Osteoblast (primary cell): Measurements from ENCODE around the gene CLMP. TPM values are rescaled to one million over a fixed set of nuclear protein-coding genes. Genes with fewer than 3 reads are reported as not detected.

ENCODE experiments used
- DNase-seq: peaks from one replicate; pipeline ENCODE4 v3.0.0; 2011; ENCODE audit warnings: low spot score, mixed read lengths; ENCODE audit not compliant: insufficient read length; ENCODE audit errors: missing footprints
- H2AFZ ChIP-seq: 2 replicates; pipeline ENCODE4 v1.6.0; 2011; ENCODE audit warnings: mild to moderate bottlenecking, low read length
- H3K27ac ChIP-seq: 2 replicates; pipeline ENCODE4 v1.5.1; 2011; ENCODE audit warnings: mild to moderate bottlenecking, low read depth, low read length, moderate library complexity
- H3K27me3 ChIP-seq: 2 replicates; pipeline ENCODE4 v1.6.0; 2012; ENCODE audit warnings: mild to moderate bottlenecking, control low read depth, inconsistent platforms, low read length, moderate library complexity; ENCODE audit not compliant: insufficient read depth
- H3K36me3 ChIP-seq: 2 replicates; pipeline ENCODE4 v1.5.1; 2011; ENCODE audit warnings: mild to moderate bottlenecking, low read length, control low read depth, moderate library complexity; ENCODE audit not compliant: insufficient read depth
- H3K4me1 ChIP-seq: 2 replicates; pipeline ENCODE4 v1.5.1; 2011; ENCODE audit warnings: mild to moderate bottlenecking, low read length, control low read depth, moderate library complexity; ENCODE audit not compliant: insufficient read depth
- H3K4me2 ChIP-seq: 2 replicates; pipeline ENCODE4 v1.6.0; 2011; ENCODE audit warnings: mild to moderate bottlenecking, low read length; ENCODE audit not compliant: insufficient read depth
- H3K4me3 ChIP-seq: fragments of 200-600 bp; sonication (generic); 3 replicates; pipeline ENCODE4 v1.5.1; 2012; ENCODE audit warnings: mild to moderate bottlenecking, low read length, inconsistent platforms; ENCODE audit not compliant: insufficient read depth
- H3K79me2 ChIP-seq: 2 replicates; pipeline ENCODE4 v1.6.0; 2012; ENCODE audit warnings: mild to moderate bottlenecking, low read length, control low read depth, inconsistent platforms; ENCODE audit not compliant: insufficient read depth
- H3K9me3 ChIP-seq: 2 replicates; pipeline ENCODE4 v1.5.1; 2011; ENCODE audit warnings: low read depth, low read length, control low read depth
- H4K20me1 ChIP-seq: 2 replicates; pipeline ENCODE4 v1.6.0; 2012; ENCODE audit warnings: mild to moderate bottlenecking, low read length, control low read depth; ENCODE audit not compliant: insufficient read depth
- small RNA-seq: library from RNA; depleted of rRNA; stranded (forward); fragments of <200 nt; gene quantifications from one replicate; pipeline ENCODE3, GENCODE V24; 2012
- total RNA-seq: library from RNA; depleted of rRNA; stranded (reverse); fragments of >200 nt; gene quantifications from 2 replicates; pipeline ENCODE4 v1.2.3, GENCODE V29; 2012
- TF ChIP-seq, protein P1 (sequence below): IDR thresholded peaks from 2 replicates; pipeline ENCODE4 v1.5.1; 2011; ENCODE audit warnings: mild to moderate bottlenecking, low read depth, low read length, moderate library complexity; ENCODE audit errors: extremely low read depth

The CLMP gene
- total RNA-seq, 1 donor: 210 TPM

DNA sequence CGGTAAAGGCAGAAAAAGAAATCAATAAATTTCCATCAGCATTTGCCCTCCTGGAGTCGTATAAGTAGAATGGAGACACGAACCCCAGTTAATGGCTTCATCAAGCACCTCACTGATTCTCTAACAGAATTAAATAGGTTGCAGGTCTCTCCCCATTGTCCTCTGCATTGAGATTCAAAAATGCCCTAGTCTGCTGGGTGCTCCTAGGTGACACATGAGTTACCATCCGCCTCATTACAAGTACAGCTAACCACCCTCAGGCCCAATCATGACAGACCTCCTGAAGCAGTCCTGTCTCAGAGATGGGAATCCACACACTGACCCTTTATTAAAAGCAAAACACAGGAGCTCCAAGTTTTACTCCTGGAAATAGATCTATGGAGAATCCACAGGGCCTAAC, 164.5 kb downstream of the CLMP start:
- H3K27ac ChIP-seq: no peak overlapping the region
- TF ChIP-seq, protein P1, sequence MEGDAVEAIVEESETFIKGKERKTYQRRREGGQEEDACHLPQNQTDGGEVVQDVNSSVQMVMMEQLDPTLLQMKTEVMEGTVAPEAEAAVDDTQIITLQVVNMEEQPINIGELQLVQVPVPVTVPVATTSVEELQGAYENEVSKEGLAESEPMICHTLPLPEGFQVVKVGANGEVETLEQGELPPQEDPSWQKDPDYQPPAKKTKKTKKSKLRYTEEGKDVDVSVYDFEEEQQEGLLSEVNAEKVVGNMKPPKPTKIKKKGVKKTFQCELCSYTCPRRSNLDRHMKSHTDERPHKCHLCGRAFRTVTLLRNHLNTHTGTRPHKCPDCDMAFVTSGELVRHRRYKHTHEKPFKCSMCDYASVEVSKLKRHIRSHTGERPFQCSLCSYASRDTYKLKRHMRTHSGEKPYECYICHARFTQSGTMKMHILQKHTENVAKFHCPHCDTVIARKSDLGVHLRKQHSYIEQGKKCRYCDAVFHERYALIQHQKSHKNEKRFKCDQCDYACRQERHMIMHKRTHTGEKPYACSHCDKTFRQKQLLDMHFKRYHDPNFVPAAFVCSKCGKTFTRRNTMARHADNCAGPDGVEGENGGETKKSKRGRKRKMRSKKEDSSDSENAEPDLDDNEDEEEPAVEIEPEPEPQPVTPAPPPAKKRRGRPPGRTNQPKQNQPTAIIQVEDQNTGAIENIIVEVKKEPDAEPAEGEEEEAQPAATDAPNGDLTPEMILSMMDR: no peak
- no peaks in the 10 kb centered on the region for H3K79me2 ChIP-seq
- H4K20me1 ChIP-seq: no peaks in the 10 kb centered on the region
- H3K36me3 ChIP-seq: no peaks in the 10 kb centered on the region
- H3K27me3 ChIP-seq: peaks cover 18% of the 10 kb centered on the region
- no peak overlapping the region for H3K4me2 ChIP-seq
- H3K9me3 ChIP-seq: no peaks in the 10 kb centered on the region
- no peak overlapping the region for H2AFZ ChIP-seq
- DNase-seq: no peak
- no peaks in the 10 kb centered on the region for H3K4me1 ChIP-seq
- H3K4me3 ChIP-seq: no peak overlapping the region

GRCh38 chr11:123020968-123021367, 174.1 kb downstream of the CLMP start:
- H3K4me1 ChIP-seq: no peaks in the 10 kb centered on the region
- H3K4me3 ChIP-seq: no peak overlapping the region
- H3K9me3 ChIP-seq: no peaks in the 10 kb centered on the region
- no peak overlapping the region for H3K27ac ChIP-seq
- H3K4me2 ChIP-seq: no peak overlapping the region
- H3K36me3 ChIP-seq: no peaks in the 10 kb centered on the region
- no peak overlapping the region for H2AFZ ChIP-seq
- peak; percentile 91 for DNase-seq
- H3K27me3 ChIP-seq: peaks cover 14% of the 10 kb centered on the region
- H3K79me2 ChIP-seq: no peaks in the 10 kb centered on the region
- TF ChIP-seq, protein P1: peak; percentile 77
- no peaks in the 10 kb centered on the region for H4K20me1 ChIP-seq

Small RNAs within 50 kb of the gene (small RNA-seq; reads per million reads assigned to genes)
- gene RPL31P47 (not detected), gene SNORD14C (not detected), gene SNORD14D (not detected), gene SNORD14E (145 reads per million, percentile 97 among the genes with 10 or more reads in this experiment)

Other genes with a start within 250 kb of the CLMP start
- not detected in 2 replicates for gene BSX, start 213.4 kb downstream of the CLMP start, total RNA-seq
- gene HSPA8, start 133.1 kb downstream of the CLMP start, total RNA-seq: 2,226 and 2,227 TPM in 2 replicates
- gene GRAMD1B, start 235.0 kb upstream of the CLMP start, total RNA-seq: 15.2 and 16.8 TPM in 2 replicates